ENCODE measurements around the gene RPL32. TPM values are rescaled to one million over a fixed set of nuclear protein-coding genes. Genes with fewer than 3 reads are reported as not detected.
"Not testable (repeated sequence)": the region's sequence is repeated elsewhere in the genome, so short reads cannot be mapped to it uniquely, and the experiment has no call there.

RPL32 gene
- total RNA-seq, 1 experiment from 2014 or later, result 2,021 TPM

DNA sequence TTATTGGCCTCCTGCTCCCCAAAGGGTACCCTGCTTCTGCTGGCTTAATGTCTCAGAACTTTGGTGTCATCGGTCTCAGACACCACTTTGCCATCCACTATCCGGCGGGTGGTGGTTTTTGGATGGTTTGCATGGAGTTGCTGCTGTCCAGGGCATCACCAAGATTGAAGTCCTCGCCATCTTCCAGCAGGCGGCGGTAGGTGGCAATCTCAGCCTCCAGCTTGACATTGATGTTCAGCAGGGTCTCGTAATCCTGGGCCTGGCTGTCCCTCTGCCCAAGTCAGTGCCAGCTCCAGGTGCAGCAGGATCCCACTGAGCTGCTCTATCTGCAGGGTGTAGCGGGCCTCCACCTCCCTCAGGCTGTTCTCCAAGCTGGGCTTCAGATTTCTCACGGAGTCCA lies 54.0 kb downstream of the RPL32 start:
- H2AK5ac ChIP-seq (ENCODE audit: insufficient read length, low read length); H2BK5ac ChIP-seq (ENCODE audit: insufficient read length, low read length); H3K79me2 ChIP-seq (ENCODE audit: insufficient read depth, low read length); H3K14ac ChIP-seq (ENCODE audit: insufficient read depth, low read length); H3K4ac ChIP-seq (ENCODE audit: low read depth, low read length); H3K27me3 ChIP-seq (ENCODE audit: insufficient read depth, low read length); H3K56ac ChIP-seq (ENCODE audit: insufficient read length, low read depth, low read length); H3K79me1 ChIP-seq (ENCODE audit: insufficient read depth, low read depth, low read length, poor library complexity, severe bottlenecking); H2BK120ac ChIP-seq (ENCODE audit: low read depth, low read length, poor library complexity, severe bottlenecking); H3K4me1 ChIP-seq (ENCODE audit: insufficient read depth, low read length); H3K4me3 Mint-ChIP-seq; H2BK20ac ChIP-seq (ENCODE audit: low read depth, low read length, poor library complexity, severe bottlenecking); H4K8ac ChIP-seq (replicated peaks; ENCODE audit: insufficient read length, low read depth, low read length); H3K27me3 Mint-ChIP-seq (ENCODE audit: low read depth); H4K91ac ChIP-seq (ENCODE audit: insufficient read length, low read depth, low read length); H3K9ac ChIP-seq (ENCODE audit: extremely low read depth, insufficient read length, low read length); H3K9me3 ChIP-seq (ENCODE audit: control insufficient read depth, low read depth, low read length); H3K9me3 Mint-ChIP-seq; H3K18ac ChIP-seq (ENCODE audit: insufficient read length, low read depth, low read length); H3K36me3 Mint-ChIP-seq (ENCODE audit: insufficient read depth in 1 of 3, low read depth in 3 of 3); H3K27ac Mint-ChIP-seq; H4K5ac ChIP-seq (ENCODE audit: insufficient read length, low read depth, low read length); H3K4me2 ChIP-seq (ENCODE audit: insufficient read depth, insufficient read length, low read length); H3K27ac ChIP-seq (ENCODE audit: insufficient read length, low read depth, low read length); H2BK12ac ChIP-seq (ENCODE audit: insufficient read length, low read depth, low read length); H4K20me1 ChIP-seq (ENCODE audit: control insufficient read depth, insufficient read depth, insufficient read length); H2BK15ac ChIP-seq (ENCODE audit: low read depth, low read length); H3T11ph ChIP-seq (ENCODE audit: low read length); H2AFZ ChIP-seq (ENCODE audit: low read length); H3K23me2 ChIP-seq (ENCODE audit: insufficient read length, low read depth, low read length, poor library complexity, severe bottlenecking); H3K23ac ChIP-seq (ENCODE audit: insufficient read length, low read depth, low read length): not testable (repeated sequence)
- TF ChIP-seq, protein P1, sequence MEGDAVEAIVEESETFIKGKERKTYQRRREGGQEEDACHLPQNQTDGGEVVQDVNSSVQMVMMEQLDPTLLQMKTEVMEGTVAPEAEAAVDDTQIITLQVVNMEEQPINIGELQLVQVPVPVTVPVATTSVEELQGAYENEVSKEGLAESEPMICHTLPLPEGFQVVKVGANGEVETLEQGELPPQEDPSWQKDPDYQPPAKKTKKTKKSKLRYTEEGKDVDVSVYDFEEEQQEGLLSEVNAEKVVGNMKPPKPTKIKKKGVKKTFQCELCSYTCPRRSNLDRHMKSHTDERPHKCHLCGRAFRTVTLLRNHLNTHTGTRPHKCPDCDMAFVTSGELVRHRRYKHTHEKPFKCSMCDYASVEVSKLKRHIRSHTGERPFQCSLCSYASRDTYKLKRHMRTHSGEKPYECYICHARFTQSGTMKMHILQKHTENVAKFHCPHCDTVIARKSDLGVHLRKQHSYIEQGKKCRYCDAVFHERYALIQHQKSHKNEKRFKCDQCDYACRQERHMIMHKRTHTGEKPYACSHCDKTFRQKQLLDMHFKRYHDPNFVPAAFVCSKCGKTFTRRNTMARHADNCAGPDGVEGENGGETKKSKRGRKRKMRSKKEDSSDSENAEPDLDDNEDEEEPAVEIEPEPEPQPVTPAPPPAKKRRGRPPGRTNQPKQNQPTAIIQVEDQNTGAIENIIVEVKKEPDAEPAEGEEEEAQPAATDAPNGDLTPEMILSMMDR (conservative IDR thresholded peaks at IDR 0.05), result peak; percentile 61
- peaks cover 18 to 21% of the 10 kb centered on the region in 2 experiments for H3K4me1 Mint-ChIP-seq
- DNase-seq, result peak; percentile 71
- no CpG with 5 or more reads among the region's 9 CpGs for WGBS (ENCODE audit: extremely low coverage, insufficient read length, low lambda C conversion rate)
